ENCODE results near the gene FAAP100.
"Not testable (repeated sequence)": the region's sequence is repeated elsewhere in the genome, so short reads cannot be mapped to it uniquely, and the experiment has no call there.

FAAP100 gene

GRCh38 chr17:81537856-81538555 lies 14.1 kb downstream of the FAAP100 start:
- DNase-seq (ENCODE audit: low spot score) = no peak

- no peak for DNase-seq (ENCODE audit: low spot score)
These were observed 14.8 kb downstream of the FAAP100 start for GRCh38 chr17:81537343-81537855.

DNA sequence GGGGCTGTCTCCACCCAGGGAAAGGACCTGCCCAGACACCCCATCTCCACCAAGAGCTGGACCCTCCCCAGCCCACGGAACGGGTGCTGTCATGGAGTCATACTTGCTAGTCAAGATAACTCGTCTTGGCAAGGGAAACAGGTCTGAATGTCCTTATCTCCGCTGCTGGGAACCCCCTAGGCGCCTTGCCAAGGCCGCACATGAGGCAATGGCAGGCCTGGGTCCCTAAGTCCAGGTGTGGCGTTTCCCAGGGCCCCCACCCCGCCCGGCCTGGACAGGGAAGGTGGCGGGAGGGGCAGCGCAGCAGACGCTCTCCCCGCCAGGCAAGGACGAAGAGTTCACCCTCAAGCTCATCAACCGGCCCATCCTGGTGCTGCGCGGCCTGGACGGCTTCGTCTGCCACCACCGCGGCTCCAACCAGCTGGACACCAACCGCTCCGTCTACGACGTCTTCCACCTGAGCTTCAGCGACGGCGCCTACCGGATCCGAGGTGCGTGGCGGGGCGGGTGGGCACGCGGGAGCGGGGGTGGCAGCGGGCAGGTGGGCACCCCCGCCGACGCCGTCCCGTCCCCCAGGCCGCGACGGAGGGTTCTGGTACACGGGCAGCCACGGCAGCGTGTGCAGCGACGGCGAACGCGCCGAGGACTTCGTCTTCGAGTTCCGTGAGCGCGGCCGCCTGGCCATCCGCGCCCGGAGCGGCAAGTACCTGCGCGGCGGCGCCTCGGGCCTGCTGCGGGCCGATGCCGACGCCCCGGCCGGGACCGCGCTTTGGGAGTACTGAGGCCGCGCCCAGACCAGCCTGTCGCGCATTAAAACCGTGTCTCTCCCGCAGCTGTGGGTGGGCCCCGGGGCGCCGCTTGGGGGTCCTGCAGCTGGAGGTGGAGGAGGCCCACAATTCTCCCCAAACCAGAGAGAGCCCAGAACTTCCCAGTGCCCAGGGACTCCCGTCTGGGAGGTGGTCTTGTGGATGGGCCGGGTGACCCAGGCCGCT lies 15.6 kb downstream of the FAAP100 start:
- DNase-seq (ENCODE audit: low spot score) = no peak

DNA sequence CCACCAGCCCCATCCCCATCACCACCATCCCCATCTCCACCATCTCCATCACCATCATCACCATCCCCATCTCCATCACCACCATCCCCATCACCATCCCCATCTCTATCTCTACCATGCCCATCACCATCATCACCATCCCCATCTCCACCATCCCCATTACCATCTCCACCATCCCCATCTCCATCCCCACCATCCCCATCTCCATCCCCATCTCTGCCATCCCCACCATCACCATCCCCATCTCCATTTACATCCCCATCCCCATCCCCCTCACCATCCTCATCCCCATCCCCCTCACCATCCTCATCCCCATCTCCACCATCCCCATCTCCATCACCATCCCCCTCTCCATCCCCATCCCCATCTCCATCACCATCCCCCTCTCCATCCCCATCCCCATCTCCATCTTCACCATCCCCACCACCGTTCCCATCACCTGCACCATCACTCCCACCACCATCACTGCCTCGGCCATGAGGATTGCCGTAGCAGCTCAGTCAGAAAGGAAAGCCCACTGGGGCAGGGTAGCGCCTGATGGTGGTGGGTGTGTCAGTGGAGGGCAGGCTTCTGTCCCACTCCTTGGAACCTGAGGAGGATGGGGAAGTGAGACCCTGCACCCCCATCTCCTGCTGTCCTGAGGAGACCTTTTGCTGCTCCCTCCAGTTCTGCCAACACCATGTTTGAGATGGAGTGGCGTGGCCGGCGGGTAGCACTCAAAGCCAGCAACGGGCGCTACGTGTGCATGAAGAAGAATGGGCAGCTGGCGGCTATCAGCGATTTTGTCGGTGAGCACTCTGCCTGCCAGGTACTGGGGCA lies 16.5 kb downstream of the FAAP100 start:
- DNase-seq (ENCODE audit: low spot score) = no peak

GRCh38 chr17:81535007-81535328 lies 17.2 kb downstream of the FAAP100 start:
- no peak for DNase-seq (ENCODE audit: low spot score)

DNA sequence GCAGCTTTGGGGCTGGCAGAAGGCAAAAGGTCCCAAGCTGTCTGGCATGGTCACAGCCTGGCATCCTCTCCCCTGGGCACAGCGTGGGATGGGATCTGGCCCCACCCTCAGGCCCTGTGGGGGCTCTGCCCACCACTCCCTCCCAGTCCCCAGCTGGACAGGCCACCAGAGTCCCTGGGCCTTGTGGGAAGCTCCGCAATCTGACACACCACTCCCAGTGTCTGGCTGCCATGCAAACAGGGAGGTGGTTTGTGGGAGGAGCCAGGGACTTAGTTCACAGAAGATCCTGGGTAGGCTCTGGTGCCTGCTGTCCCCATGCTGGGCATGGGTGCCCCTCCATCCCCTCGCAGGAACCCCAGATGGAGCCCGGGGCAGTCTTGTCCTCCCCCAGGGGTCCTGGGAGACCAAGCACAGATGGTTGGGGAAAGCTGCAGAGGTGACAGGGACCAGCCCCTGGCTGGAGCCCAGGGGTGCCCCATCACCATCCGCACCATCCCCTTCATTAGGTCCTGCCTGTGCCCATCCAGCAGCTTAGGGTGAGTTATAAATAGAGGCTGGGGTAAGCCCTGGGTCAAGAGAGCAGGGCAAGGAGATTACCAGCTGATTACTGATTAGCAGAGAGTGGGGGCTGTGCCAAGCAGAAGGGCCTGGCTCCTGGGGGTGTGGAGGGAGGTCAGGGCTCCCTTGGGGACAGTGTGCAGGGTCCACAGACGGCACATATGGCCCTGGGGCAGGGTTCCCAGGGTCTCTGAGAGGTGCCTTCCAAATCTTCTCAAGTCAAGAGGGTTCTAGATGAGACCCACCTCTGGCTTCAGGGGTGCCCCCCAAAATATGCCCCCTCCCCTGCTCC lies 17.8 kb downstream of the FAAP100 start:
- DNase-seq (ENCODE audit: low spot score) = no peak

DNA sequence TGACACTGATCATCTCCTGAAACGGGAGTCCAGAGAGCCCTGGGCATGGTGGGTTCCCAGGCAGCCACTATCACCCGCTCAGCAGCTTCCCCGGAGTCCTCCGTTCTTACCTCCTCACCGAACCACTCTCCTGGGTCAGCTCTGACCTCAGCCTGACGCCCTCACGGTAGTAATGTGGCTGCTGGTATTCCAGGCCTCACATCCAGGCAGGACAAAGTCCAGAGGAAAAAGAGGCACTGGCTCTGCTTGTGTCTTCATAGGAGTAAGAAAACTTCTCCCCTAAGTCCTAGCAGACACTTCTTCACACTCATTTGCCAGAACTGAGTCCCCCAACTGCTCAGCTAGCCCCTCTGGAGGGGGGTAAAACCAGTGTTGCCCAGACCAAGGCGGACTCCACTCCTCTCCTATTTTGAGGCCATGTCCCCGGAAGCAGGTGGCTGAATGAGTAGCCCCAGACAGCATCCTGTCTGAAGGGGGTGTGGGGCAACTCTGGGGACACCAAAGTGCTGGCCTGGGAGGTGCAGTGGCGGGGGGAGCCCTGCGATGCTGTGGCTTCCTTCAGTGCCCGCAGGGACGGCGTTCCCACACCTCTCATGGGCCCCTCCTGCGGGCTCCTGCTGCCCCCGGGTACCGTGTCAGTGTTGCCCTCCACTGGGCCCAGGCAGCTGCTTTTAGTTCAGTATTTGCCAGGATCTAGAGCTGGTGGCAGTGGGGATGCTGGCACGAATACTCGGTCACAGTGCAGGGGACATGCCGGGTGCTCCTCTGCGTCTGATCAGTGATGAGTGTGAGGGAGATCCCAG lies 18.6 kb downstream of the FAAP100 start:
- DNase-seq (ENCODE audit: low spot score) = no peak

GRCh38 chr17:81532490-81533287 lies 19.5 kb downstream of the FAAP100 start:
- no peak for DNase-seq (ENCODE audit: low spot score)

DNA sequence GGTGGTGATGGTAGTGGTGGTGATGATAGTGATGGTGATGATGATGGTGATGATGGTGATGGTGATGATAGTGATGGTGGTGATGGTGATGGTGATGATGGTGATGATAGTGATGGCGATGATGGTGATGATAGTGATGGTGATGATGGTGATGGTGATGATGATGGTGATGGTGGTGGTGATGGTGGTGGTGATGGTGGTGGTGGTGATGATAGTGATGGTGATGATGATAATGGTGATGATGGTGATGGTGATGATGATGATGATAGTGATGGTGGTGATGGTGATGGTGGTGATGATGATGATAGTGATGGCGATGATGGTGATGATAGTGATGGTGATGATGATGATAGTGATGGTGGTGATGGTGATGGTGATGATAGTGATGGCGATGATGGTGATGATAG lies 20.2 kb downstream of the FAAP100 start:
- not testable (repeated sequence) for DNase-seq (ENCODE audit: low spot score)

DNA sequence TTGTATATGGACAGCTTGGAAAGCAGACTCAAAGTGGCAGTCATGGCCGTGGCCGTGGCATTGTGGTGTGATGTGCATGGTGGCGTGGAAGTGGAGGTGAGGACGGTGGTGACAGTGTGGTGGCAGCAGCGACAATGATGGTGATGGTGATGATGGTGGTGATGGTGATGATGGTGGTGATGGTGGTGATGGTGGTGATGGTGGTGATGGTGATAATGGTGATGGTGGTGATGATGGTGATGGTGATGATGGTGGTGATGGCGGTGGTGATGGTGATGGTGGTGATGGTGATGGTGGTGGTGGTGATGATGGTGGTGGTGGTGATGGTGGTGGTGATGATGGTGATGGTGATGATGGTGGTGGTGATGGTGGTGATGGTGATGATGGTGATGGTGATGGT lies 21.1 kb downstream of the FAAP100 start:
- not testable (repeated sequence) for DNase-seq (ENCODE audit: low spot score)

- DNase-seq (ENCODE audit: low spot score) = no peak
These were observed 22.7 kb downstream of the FAAP100 start for GRCh38 chr17:81529437-81529803.

GRCh38 chr17:81528651-81529436 lies 23.3 kb downstream of the FAAP100 start:
- no peak for DNase-seq (ENCODE audit: low spot score)

GRCh38 chr17:81528384-81528650 lies 23.8 kb downstream of the FAAP100 start:
- DNase-seq (ENCODE audit: low spot score) = no peak

DNA sequence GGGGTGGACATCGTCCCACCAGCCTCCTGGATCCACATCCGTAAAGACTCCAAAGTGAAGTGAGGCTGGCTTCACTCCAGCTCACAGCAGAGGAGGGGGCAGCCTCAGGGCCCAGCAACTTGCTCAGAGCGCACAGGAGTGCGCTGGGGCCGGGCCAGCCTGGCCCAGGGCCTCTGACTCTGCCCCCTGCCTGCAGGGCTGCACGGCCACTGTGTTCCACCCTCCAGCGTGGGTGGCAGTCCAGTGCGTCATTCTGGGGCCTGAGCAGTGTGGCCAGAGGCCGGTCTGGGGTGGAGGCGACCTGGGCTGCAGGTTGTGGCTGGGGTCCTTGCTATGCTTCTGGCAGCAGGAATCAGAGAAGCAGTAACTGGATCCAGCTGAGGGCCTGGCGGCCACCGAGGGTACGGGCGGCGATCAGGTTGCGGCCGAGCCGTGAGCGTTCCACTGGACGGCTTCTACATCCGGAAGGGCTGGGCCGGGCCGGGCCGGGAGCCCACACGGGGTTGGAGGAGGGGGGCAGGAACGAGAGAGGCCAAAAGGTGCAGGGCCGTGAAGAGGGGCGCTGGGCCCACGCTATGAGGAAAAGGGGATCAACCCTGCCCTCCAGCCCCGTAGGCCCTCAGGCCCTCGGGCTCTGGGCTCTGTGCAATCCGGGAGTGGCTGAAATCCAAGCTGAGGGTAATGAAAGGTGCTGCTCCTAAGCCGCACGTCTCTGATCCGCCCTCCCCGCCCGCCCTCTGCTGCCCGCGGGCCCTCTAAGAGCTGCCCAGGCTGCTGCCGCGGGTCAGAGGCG lies 24.4 kb downstream of the FAAP100 start, which contains the start of gene FSCN2:
TSS of gene FSCN2 (plus strand) at position 787 of the 793 bp plus-strand sequence. CDS start 155 bp downstream, outside the sequence.
- no peak for DNase-seq (ENCODE audit: low spot score)

- no peak for DNase-seq (ENCODE audit: low spot score)
These were observed 25.2 kb downstream of the FAAP100 start for GRCh38 chr17:81526662-81527571.

DNA sequence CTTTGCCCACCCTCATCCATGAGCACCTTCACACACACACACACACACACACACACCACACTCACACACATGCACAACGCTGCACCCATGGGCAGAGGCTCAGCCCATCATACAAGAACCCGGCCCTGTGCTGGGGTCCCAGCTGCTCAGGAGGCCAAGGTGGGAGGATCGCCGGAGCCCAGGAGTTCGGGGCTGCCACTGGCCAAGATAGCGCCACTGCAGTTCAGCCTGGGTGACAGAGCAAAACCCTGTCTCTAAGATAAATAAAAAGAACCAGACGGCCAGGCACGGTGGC lies 27.3 kb downstream of the FAAP100 start:
- DNase-seq (ENCODE audit: low spot score) = no peak
